ENCODE results near the gene JPT2.
A peak's percentile ranks its signal among the peaks of the same experiment; 100 is the strongest.
"Not testable (repeated sequence)": the region's sequence is repeated elsewhere in the genome, so short reads cannot be mapped to it uniquely, and the experiment has no call there.

JPT2 gene

DNA sequence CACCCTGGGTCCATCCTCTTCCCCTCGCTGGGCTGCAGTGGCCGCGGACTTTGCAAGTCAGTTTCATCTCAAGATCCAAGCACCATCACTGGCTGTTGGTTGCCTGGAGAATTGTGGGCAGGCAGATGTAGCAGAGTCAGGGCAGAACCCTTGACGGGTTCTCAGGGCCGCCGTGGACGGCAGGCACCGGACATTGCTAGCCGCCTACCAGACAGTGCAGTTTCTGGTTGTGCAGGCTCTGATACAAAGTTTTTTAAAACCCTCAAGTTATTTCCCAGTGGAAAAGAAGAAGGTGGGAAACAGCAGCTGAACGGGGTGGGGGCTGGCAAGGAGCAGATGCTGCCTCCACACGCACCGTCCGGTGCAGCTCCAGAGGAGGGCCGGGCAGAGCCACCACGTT is 31.3 kb downstream of the JPT2 start:
- DNase-seq, result no peak

- DNase-seq, result no peak
Observed at GRCh38 chr16:1710811-1711507, 32.9 kb downstream of the JPT2 start.

GRCh38 chr16:1712791-1713261 is 34.7 kb downstream of the JPT2 start:
- DNase-seq, result no peak

DNA sequence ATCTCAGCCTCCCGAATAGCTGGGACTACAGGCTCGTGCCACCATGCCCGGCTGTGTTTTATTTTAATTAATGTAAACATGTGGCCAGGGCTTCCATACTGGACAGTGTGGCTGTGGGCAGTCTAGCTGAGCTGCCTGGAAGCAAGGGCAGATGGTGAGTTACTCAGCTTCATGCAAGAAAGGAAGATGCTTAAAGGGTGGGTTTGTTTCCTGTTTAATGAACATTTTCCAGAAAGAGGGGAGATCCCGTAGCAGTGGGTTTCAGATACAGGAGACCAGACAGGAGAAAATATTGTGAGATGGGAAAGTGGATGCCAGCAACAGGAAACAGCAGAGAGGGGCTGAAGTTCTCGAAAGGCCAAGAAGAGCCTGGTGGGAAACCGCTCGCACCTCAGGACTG is 35.3 kb downstream of the JPT2 start:
- no peak for DNase-seq

- no peak for DNase-seq
Observed at GRCh38 chr16:1713933-1714332, 35.9 kb downstream of the JPT2 start.

GRCh38 chr16:1715220-1715619 is 37.1 kb downstream of the JPT2 start:
- no peak for DNase-seq

- DNase-seq, result not testable (repeated sequence)
Observed at GRCh38 chr16:1718236-1718635, 40.2 kb downstream of the JPT2 start.

GRCh38 chr16:1719559-1720229 is 41.6 kb downstream of the JPT2 start:
- DNase-seq, result peak in 1 of 6 experiments; percentile 15

DNA sequence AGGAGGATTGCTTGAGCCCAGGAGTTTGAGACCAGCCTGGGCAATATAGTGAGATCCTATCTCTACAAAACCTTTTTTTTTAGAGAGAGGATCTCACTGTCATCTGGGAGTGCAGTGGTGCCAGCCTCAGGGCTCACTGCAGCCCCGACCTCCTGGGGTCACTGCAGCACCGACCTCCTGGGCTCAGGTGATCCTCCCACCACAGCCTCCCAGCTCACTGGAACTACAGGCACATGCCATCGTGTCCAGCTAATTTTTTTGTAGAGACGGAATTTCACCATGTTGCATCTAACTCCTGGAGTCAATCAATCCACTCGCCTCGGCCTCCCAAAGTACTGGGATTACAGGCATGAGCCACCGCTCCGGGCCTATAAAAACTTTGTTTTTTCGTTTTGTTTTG is 43.3 kb downstream of the JPT2 start:
- DNase-seq, result no peak

- peak in 4 of 6 experiments; percentile 10 to 49 (median 34) for DNase-seq
Observed at GRCh38 chr16:1723450-1724147, 45.5 kb downstream of the JPT2 start.

GRCh38 chr16:1724491-1724890 is 46.4 kb downstream of the JPT2 start:
- no peak for DNase-seq

DNA sequence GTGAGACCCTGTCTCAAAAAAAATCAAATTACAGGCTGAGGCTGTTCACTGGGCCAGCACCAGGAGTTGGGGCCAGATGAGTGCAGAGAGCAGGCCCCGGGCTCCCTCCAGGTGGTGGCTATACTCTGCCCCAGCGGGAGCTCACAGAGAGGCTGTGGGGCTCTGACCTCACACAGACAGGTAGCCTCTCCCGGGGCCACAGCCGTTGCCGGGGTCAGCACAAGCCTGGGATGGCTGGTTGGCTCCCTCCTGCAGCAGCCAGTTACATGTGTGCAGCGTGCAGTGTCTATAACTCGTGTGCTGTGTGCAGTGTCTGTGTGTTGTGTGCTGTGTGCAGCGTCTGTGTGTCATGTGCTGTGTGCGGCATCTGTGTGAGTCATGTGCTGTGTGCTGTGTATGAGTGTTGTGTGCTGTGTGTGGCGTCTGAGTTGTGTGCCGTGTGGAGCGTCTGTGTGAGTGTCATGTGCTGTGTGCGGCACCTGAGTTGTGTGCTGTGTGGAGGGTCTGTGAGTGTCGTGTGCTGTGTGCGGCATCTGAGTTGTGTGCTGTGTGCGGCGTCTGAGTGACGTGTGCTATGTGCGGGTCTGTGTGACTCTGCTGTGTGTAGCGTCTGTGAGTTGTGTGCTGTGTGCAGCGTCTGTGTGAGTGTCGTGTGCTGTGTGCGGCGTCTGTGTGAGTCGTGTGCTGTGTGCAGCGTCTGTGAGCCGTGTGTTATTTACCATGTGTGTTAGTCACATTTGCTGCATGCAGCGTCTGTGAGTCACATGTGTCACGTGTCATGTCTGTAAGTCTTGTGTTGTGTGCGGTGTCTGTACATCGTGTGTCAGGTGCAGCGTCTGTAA is 48.8 kb downstream of the JPT2 start:
- no peak for DNase-seq

DNA sequence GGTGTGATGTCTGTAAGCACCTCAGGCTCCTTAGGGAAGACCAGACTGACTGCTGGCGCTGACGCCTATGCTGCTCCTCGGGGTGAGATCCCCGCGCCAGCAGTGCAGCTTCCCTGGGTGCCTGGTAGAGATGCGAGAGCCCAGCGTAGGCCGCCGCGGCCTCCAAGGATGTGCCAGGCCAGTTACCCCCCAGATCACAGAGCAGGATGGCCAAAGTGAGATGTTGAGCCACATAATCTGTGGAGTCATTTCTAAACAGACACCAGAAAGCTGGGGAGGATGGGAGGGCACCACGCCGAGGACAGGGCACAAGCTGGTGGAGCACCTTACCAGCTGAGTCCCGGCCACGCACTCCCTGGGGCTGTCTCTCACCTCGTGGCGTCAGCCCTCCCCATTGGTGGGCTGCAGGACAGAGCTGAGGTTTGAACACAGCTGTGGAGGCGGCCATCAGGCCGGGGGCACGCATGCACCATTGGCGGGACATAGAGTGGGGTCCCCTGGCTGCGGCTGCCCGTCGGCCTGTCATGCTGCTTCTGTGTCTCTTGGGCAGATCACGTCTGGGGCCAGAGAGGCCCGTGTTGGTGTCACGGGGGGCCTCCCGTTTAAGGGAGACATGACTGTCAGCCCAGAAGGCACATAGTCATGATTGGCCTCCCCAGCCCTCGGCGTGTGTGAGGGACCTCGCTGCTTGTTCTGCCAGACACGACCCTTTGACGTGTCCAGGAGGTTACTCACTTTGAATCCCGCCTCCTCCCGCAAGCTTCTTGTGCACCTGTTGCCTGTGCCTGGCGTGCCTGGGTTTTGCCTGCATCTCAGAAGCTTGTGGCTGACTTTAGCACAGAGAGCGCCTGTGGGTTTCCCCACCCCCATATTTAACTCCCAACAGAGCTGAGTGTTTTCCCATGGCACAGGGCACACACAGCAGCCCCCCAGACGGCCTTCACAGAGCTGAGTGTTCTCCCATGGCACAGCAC is 49.9 kb downstream of the JPT2 start:
- DNase-seq, result no peak

DNA sequence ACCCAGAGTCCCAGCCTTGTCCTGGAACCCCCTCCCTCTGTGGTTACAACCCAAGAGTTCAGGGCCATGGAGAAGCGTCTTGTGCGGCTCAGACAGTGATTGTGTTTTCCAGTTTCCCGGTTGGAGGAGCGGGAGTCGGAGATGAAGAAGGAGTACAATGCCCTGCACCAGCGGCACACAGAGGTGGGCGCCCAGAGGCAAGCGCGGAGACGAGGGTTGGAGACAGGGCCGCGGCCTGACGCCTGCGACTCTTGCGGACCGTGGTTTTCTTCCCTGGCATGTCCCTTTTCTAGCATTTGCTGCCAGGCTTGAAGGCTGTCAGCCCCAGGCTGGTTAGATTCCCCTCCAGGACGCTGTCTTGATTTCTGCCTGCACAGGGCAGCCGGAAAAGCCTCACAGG is 50.9 kb downstream of the JPT2 start:
- no peak for DNase-seq

GRCh38 chr16:1729445-1729844 is 51.4 kb downstream of the JPT2 start:
- no peak for DNase-seq

GRCh38 chr16:1731073-1731472 is 53.0 kb downstream of the JPT2 start:
- no peak for DNase-seq

DNA sequence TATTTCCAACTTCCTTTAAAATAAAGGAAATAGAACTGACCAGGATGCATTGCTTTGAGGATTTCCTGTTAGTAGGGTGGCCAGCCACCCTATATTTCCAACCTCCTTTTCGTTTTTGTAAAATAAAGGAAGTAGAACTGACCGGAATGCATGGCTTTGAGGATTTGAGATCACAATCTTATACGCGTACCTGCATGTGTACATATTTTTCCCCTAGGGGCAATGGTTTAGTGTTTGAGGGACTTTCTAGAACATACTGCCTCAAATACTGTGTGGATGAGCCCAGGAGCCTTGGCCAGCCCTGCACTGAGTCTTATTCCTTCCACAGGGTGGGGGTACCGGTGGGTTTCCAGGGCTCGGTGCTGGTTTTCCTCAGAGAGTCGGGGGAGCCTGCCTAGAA is 53.5 kb downstream of the JPT2 start:
- DNase-seq, result no peak

DNA sequence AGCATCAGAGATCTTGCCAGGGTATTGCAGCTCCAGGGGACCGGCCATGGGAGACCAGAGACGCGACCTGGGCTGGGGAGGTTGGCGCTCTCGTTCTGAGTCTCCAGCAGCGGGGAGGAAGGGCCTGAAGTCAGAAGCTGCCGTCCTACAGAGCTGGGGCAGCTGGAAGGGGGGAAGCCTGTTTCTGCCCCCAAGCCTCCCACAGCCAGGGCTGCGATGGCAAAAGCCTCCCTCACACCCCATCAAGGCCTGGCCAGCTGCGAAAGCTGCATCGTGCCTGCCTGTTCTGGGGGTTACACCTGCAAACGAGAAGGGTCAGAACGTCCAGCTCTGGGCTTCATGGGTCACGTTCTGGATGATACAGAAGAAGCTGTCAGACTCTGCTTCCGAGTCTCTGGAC is 54.0 kb downstream of the JPT2 start:
- no peak for DNase-seq

GRCh38 chr16:1732551-1732987 is 54.5 kb downstream of the JPT2 start:
- DNase-seq, result not testable (repeated sequence)

DNA sequence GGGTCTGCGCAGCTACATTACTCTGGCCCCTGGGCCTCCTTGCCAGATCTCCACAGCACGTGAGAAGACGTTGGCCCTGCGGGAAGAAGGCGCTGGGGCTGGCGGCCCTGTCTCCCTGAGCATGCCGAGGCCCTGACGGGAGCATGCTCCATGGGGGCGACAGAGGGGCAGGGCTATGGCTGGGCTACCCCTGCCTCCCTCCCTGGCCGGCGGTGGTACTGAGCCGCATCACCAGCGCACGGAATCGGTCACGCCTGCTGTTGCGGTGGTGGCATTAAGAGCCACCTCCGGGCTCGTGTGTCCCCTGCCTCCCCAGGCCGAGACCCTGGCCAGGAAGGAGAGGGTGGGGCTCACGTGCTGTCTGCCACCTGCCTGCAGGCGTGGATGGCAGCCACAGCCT is 56.0 kb downstream of the JPT2 start:
- no peak for DNase-seq

DNA sequence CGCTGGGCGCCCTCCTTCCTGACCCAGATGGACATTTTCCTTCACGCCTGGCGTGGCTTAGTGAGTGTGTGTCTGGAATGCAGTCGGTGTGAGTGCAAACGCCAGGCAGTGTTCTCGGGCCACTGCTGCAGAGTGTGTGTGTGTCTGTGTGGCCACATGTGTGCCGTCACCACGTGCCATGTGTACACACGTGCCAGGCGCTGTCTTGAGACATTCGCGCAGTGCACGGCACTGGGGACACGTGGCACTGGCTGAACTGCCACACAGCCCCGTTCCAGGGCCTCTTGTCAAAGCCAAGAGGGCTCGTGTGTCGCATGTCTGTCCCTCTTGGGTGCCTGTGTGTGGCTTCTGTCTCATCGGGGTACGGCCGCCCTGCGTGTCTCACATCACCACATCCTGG is 56.7 kb downstream of the JPT2 start:
- DNase-seq, result no peak

DNA sequence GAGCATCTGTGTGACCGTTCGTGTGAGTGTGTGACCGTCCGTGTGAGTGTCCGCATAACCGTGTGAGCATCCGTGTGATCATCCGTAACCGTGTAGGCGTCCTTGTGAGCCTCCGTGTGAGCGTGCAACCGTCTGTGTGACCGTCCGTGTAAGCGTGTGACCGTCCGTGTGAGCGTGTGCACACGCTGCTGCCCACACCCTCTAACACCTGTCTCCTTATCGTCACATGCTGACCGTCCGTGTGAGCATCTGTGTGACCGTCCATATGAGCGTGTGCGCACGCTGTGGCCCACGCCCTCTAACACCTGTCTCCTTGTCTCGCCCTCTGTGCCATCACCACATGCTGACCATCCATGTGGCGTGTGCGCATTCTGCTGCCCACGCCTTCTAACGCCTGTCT is 62.2 kb downstream of the JPT2 start:
- DNase-seq, result no peak

All from stimulated activated naive CD4-positive, alpha-beta T cell (primary cell).